Skeletal muscle tissue (tissue), 4 donors: Measurements from ENCODE around the gene TTLL5. TPM values are rescaled to one million over a fixed set of nuclear protein-coding genes. Genes with fewer than 3 reads are reported as not detected.

Source experiments
- H3K27ac ChIP-seq: one replicate; pipeline ENCODE4 v1.7.0; 2013; ENCODE audit warnings: mild to moderate bottlenecking, low read depth, low read length, inconsistent platforms
- H3K27me3 ChIP-seq, 3 donors: one replicate each; pipeline ENCODE4 v1.7.0; 2013; ENCODE audit warnings: low read length in 3 of 3; ENCODE audit not compliant: control insufficient read depth in 3 of 3, insufficient read depth in 3 of 3
- H3K36me3 ChIP-seq, 3 donors: one replicate each; pipeline ENCODE4 v1.7.0; 2013; ENCODE audit warnings: low read length in 3 of 3; ENCODE audit not compliant: control insufficient read depth in 3 of 3, insufficient read depth in 3 of 3
- H3K4me1 ChIP-seq, 3 donors: one replicate each; pipeline ENCODE4 v1.7.0; 2013; ENCODE audit warnings: low read length in 3 of 3, mild to moderate bottlenecking in 3 of 3; ENCODE audit not compliant: control insufficient read depth in 3 of 3, insufficient read depth in 3 of 3
- H3K4me3 ChIP-seq, 3 donors: one replicate each; pipeline ENCODE4 v1.7.0; 2013; ENCODE audit warnings: low read length in 3 of 3
- H3K9ac ChIP-seq, 3 donors: one replicate each; pipeline ENCODE4 v1.7.0; 2013; ENCODE audit warnings: low read length in 3 of 3, mild to moderate bottlenecking in 3 of 3, moderate library complexity in 2 of 3, low read depth in 1 of 3
- H3K9me3 ChIP-seq, 3 donors: one replicate each; pipeline ENCODE4 v1.7.0; 2013; ENCODE audit warnings: low read length in 3 of 3; ENCODE audit not compliant: control insufficient read depth in 3 of 3
- total RNA-seq: library from RNA; depleted of rRNA; stranded (reverse); fragments of >200 nt; gene quantifications from one replicate; pipeline ENCODE4 v1.2.3, GENCODE V29; 2014
- donor health status: Osteomylitis.

The TTLL5 gene
- total RNA-seq, 1 donor from 2014 or later = 13.6 TPM

DNA sequence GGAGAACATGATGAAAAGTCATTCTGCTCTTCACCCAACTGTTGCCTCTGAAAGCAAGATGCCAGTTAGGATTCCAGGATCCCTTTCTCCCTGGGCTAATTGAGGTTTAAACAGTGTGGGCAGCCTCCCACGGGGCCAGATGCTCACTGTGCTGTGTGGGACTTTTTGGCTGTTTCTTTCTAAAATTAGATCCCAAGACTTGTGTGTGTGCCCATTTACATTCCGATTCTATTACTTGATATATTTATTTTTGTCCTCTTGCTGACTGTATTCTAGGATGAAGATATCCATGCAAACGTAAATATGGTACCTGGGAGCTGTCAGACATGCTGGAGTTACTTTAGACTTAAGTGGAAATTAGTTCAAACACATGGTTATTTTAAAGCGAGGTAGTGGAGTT, 330.7 kb downstream of the TTLL5 start:
- H3K27ac ChIP-seq = peak overlapping the region; percentile 77
- peaks cover 3 to 21% (median 12%) of the 10 kb centered on the region in 3 donors for H3K36me3 ChIP-seq
- no peak overlapping the region for H3K9ac ChIP-seq
- no peaks in the 10 kb centered on the region for H3K9me3 ChIP-seq
- H3K4me1 ChIP-seq = peaks cover 19 to 38% (median 24%) of the 10 kb centered on the region in 3 donors
- H3K27me3 ChIP-seq = no peaks in the 10 kb centered on the region
- no peak overlapping the region for H3K4me3 ChIP-seq

DNA sequence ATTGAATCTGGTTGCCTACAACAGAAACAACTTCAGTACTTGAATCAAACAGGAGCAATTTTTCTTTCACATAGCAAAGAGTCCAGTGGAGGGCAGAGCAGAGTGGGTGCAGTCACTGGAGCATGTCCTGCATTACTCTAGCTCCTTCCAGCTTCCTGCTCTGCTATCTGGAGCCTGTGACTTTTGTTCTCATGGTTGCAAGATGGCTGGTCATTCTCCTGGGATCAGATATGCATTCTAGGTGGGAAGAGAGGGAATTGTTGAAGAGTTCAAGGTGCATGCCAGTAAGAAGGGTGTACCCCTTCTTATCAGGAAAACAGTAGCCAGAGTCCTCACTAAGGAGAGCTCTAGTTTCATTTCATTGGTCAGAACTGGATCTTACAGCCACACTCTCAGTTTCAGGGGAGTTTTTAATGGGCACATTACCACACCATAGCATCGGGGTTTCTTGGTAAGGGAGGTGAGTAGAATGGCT, 332.6 kb downstream of the TTLL5 start:
- H3K9ac ChIP-seq = no peak overlapping the region
- H3K9me3 ChIP-seq = no peaks in the 10 kb centered on the region
- H3K4me3 ChIP-seq = no peak overlapping the region
- no peak overlapping the region for H3K27ac ChIP-seq
- no peaks in the 10 kb centered on the region for H3K27me3 ChIP-seq
- peaks cover 19 to 38% (median 24%) of the 10 kb centered on the region in 3 donors for H3K4me1 ChIP-seq
- H3K36me3 ChIP-seq = peaks cover 3 to 35% (median 20%) of the 10 kb centered on the region in 3 donors

DNA sequence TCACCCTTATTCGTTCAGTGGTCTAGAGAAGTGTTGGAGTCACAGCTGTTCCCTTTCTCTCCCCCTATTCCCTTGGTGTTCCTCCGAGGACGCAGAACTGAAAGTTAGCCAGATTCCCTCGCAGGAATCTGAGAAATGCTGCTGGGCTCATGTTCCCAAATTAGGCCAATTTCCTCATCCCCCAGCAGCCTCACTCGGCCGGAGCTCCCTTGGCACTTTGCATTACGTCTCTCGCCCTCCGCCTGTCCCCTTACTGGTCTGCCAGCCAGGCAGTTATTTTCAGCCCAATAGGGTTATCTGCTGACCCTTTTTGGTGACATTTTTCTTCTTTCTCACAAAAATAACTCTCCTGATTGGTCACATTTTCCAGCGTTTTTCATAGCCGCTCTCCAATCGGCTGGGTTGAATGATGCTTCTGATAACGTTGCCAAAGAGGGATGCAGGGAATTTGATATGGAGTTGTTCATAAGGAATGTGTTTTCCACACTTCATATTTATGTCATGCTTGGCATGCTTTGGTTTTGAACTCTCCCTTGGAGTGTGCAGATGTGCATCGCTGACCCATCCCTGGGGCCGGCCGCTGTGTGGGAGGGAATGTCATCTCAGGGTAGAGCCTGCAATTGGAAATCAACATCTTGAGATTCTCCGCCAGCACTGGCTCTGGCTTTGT, 334.5 kb downstream of the TTLL5 start:
- Histone ChIP-seq H3K27ac (peak overlapping the region; percentile 61), H3K4me3 (peak overlapping the region in 2 of 3 donors; percentile 16 to 26), H3K9me3 (no peaks in the 10 kb centered on the region), H3K27me3 (no peaks in the 10 kb centered on the region), H3K36me3 (peaks cover 0 to 35% (median 20%) of the 10 kb centered on the region in 3 donors), H3K9ac (peak overlapping the region in 1 of 3 donors; percentile 38), H3K4me1 (peaks cover 15 to 30% (median 17%) of the 10 kb centered on the region in 3 donors)

DNA sequence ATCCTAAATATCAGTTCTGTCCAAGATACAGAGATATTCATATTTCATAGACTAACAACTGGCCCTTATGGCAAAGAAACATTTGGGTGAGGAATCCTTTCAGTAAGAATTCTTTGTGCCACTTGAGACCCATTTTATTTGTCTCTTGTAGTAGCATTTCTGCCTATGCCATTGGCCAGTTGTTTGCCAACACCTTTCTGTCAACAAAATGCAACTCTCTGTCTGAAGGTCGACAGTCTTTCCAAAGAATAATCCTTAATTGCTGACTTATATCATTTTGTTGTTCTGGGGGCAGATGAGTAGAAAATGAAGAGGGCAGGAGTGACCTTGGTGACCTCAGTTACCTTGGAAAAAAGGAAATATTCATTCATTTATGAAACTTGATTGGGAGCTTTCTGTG, 335.4 kb downstream of the TTLL5 start:
- Histone ChIP-seq H3K4me1 (peaks cover 15 to 24% (median 15%) of the 10 kb centered on the region in 3 donors), H3K4me3 (no peak overlapping the region), H3K27me3 (no peaks in the 10 kb centered on the region), H3K9me3 (no peaks in the 10 kb centered on the region), H3K27ac (peak overlapping the region; percentile 61), H3K9ac (no peak overlapping the region), H3K36me3 (peaks cover 0 to 39% (median 22%) of the 10 kb centered on the region in 3 donors)

DNA sequence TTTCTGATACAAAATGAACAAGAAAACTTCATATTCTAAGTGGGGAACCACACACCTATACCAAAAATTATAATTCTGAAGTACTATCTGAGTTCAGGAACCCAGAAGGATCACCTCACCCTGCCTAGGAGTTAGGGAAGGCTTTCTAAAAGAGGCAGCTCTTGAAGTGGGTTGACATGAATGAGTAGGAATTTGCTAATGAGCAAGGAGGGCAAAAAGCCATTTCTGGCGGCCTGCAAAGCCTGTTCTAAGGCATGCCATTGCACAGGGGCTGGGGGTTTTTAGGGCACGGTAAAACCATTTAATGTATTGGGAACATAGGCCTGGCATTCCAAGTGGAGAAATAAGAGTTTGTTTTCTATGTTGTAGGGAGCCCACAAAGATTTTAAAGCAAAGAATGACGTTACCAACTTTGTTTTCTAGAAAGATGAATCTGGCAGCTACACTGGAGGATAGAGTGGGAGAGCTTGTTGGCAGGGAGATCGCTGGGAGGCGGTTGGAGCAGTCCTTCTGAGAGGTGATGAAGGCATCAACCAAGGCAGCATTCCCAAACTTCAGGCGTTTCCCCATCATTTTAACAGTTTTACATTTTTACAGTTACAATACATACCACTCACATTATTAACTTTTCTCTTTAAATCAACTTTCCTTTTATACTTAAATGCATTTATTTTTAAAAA, 338.6 kb downstream of the TTLL5 start:
- Histone ChIP-seq H3K9ac (no peak overlapping the region), H3K27ac (no peak overlapping the region), H3K9me3 (no peaks in the 10 kb centered on the region), H3K4me3 (no peak overlapping the region), H3K4me1 (peaks cover 13 to 14% (median 14%) of the 10 kb centered on the region in 3 donors), H3K36me3 (peaks cover 0 to 31% (median 31%) of the 10 kb centered on the region in 3 donors), H3K27me3 (no peaks in the 10 kb centered on the region)

DNA sequence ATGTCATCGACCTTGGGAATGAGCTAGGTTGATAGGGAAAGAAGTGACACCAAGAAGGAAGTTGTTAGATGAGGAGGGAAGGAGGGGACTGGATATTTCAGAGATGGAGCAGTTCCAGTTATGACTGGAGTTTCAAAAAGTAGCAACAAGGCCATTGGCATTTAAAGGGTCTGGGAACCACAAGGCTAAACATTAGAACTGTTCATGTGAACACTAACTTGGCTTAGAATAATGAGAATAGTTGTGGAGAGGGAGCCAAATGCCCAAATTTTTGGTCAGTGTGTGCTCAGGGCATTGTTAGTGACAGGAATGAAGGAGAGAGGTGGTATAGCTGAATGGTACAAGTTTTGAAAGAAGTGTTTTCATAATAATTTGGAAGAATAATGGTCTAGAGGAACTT, 341.3 kb downstream of the TTLL5 start:
- H3K27me3 ChIP-seq = no peaks in the 10 kb centered on the region
- H3K4me3 ChIP-seq = no peak overlapping the region
- peaks cover 10 to 54% (median 33%) of the 10 kb centered on the region in 3 donors for H3K36me3 ChIP-seq
- H3K27ac ChIP-seq = no peak overlapping the region
- no peak overlapping the region for H3K9ac ChIP-seq
- no peaks in the 10 kb centered on the region for H3K9me3 ChIP-seq
- no peaks in the 10 kb centered on the region for H3K4me1 ChIP-seq

Other genes starting within 250 kb of the TTLL5 start
- gene JDP2, start 233.2 kb upstream of the TTLL5 start, total RNA-seq = 24.5 TPM
- gene BATF, start 138.8 kb upstream of the TTLL5 start, total RNA-seq = 1.0 TPM
- gene FLVCR2, start 82.6 kb upstream of the TTLL5 start, total RNA-seq = 7.3 TPM
- 2.1 TPM for gene ERG28, start 370 bp upstream of the TTLL5 start, total RNA-seq